Inflammatory macrophage (primary cell): ENCODE results near the gene RING1.

ENCODE experiments used
- DNase-seq, 2 donors: peaks; one replicate each; pipeline ENCODE4 v3.0.0-alpha.2; 2020 to 2022
- total RNA-seq, 18 experiments: gene quantifications; one replicate each; lab custom pipeline; 2026; ENCODE audit warnings: mixed read lengths in 6 of 18, inconsistent platforms in 2 of 18; lab: John Stamatoyannopoulos, UW

Gene RING1
- 12.9 to 47.1 (median 25.7) reads per million in 18 experiments for total RNA-seq

DNA sequence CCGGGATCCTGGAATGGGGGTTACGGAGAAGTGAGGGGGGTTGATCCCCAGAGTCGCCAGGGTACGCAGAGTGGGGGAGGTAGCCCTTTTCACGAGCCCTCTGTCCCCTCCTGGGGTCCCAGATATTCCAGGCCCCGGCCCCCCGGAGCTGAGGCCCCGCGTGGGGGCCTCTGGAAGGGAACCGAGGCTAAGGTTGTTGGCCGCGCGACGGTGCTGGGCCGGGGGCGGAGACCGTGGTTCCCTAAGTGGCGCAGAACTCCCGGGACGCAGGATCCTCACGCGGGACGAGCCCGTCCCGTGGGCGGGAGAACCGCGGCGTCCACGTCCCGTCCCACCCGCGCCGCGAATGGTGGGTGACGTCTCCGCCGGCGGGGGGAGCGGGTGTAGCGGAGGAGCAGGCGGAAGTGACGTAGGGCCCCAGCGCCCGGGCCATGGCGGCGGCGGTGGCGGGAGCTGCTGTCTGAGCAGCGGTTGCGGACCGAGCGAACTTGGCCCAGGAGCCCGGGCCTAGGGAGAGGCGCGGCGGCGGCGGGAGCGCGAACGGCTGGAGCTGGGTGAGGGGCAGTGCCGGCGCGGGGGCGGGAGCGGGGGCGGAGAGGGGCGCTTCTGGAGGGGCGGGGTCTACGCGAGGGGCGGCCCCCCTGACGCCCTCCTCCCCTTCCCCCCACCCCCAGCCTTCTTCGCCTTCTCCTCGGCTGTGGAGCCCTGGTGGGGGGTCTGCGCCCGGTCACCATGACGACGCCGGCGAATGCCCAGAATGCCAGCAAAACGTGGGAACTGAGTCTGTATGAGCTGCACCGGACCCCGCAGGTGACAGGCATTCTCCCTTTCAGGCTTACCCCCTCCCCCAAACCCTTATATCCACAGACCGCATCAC, at the start of gene RING1:
TSS of gene RING1 (plus strand) at position 410 of the 877 bp plus-strand sequence. CDS start at position 733, 323 bp downstream.
- peak; percentile 87 to 92 for DNase-seq

DNA sequence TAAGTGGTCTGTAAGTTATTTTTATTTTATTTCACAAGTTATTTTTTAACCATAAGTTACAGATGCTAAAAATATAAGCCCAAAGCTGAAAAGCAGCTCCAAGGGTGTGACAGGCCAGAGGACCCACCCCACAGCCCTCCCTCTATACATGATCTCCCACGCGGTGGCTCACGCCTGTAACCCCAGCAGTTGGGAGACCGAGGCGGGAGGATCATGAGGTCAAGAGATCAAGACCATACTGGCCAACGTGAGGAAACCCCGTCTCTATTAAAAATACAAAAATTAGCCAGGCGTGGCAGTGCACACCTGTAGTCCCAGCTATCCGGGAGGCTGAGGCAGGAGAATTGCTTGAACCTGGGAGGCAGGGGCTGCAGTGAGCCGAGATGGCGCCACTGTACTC, 48.2 kb upstream of the RING1 start:
- DNase-seq, result no peak

DNA sequence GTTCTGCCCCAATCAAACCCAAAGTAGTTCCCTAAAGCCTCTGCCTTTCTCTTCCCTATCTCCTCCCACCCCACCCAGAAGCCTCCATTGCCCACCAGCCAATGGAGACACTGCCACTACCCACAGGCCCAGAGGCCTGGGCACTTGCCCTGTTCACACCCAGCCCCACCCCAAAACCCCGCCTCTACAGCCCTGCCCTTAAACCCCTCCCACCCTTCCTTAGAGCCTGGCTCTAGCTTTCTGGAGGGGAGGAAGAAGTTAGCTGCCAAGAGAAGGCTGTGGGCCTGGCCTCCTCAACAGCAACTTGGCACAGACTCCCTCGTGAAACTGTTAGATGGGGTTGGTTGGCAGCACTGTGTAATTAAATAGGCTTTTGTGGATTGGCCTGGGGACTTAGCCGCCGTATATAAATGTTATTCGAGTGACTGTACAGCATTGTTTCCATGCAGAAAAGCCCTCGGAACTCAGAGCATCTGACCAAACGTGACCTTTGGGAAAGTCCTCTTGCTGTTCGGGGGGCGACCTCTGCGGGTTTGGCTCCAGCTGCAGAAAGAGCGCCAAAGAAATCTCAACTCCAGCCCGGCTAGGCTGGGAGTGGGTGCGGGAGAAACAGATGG, 47.5 kb upstream of the RING1 start:
- DNase-seq, result peak; percentile 59 to 79

DNA sequence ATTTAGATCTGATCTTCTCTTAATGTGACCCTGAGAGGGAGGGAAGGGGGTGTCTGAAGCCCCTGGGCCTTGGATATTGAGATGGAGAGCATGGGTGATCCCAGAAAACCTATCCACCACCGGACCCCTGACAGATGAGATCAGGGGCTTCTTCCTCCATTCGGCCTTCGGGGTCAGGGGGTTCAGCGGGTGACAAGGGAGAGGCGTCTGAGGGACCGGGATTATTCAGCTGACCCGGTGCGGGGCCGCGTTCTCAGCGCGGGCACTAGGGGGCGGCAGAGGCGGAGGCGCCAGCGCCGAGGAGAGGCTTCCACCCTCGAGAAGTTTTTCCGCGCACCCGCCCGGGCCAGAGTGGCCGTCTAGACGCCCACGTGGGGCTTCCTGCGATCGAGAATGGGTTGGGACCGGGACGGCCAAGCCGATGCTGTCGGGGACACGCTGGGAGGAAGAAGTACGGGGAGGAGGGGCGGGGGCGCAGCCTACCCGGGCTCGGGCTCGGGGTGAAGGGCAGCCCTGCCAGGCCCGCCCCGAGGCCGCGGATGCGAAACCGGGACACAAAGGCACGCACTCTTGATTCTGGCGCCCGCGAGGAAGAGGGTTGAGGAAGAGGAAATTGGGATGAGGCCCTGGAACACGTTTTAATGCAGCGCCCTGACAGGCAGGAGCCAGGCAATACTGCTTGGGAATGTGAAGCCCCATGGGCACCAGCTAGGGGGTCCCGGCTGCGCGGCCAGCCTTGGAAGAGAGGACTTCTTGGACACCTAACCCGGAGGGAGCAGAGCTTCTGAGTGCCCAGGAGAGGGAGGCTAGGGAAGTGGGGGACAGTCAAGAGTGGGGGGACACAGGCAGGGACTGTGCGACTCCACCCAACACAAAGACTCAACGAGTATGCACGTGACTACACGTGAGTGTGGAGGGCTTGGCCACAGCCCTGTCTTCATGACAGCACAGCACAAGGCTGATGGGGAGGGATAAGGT, 46.7 kb upstream of the RING1 start:
- DNase-seq, result peak; percentile 86 to 87

DNA sequence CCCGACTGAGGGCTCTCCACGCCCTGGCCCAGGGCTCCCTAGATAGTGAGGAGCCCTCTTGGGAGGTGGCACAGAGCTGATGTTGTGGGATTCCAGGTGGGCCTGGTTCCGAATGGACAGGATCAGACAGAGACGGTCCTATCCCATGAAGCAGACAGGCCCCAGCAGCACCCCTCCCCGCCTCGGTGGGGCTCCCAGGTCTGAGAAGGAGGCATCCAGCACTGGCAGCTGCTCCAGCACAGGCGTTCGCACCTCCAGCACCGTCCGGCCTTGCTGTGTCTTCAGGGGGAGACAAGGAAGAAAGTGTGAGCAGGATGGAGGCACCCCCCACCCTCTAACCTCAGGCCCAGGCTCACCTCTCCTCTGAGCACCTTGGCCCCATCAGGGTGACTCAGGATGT, 44.8 kb upstream of the RING1 start:
- no peak for DNase-seq

DNA sequence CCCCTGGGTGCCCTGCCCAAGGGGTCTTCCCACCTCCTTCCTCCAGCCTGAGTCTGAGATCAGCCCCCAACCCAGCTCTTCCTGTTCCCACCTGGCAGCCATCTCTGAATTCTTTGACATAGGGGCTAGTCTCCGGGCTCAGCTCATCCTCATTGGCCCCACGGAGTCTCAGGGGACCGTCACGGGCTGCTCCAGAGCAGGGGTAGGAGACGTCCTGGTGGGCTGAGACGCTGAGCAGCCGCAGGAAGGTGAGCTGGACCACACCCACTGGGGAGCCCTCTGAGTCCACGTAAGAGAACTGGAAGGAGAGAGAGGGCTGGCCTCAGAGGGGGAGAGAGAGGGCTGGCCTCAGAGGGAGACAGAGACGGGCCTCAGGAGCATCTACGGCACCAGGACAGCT, 44.1 kb upstream of the RING1 start:
- no peak for DNase-seq

DNA sequence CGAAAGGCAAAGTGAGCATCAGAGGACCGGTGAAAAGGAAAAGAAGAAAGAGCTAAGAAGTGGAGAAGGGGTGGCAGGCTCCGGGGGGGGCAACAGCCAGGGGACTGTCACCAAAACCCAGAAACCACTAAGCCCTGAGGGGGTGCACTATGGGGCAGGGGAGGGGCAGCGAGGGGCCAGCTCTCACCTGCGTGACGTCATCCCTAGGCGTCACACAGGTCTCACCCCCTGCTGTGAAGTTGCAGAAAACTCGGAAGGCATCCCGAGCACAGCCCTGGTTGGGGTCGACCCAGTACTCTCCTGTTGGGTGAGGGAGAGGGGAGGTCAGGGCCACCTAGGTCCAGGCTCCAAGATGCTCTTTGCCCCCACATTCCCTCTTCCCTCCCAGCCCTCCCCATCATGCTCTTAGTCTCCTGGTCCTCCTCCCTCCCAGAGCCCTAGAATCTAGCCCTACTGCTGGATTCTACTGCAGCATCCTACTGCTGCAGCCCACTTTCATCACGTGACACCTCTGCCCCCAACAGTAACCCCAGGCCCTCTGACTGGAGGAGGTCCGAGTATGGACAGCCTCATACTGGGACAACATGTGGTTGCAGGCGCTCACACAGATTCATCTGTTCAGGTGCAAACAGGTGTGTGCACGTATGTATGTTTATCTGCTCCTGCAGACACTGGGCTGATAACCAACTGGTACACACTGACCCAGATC, 43.5 kb upstream of the RING1 start:
- DNase-seq, result no peak

DNA sequence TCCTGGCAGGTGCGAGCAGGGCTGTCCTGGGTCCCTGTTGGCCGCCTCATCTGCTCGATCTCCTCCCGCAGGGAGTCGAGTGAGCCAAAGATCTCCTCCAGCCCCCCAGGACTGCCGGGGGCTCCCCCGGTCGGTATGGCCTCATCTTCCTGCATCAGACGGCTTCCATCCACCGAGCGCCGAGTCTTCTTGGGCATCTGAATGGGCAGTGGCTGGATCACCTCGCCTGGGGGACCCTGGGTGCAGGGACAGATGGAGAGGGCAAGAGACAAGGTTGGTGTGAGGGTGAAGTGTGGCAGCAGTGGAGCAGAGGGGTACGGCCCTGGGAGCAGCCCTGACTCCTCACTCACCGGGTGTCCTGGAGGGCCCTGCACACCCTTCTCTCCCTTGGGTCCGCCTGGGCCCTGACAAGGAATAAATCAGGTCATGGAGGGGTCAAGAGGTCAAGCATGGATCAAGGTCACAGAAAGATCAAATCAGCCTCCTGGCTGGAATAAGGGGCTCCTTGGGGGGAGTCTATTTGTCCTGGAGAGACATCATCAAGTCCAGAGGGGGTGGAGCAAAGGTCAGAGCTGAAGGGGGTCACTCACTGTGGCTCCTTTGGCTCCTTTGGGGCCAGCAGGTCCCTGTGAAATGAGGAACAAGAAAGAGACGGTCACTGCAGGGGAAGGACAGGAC, 42.6 kb upstream of the RING1 start:
- no peak for DNase-seq

DNA sequence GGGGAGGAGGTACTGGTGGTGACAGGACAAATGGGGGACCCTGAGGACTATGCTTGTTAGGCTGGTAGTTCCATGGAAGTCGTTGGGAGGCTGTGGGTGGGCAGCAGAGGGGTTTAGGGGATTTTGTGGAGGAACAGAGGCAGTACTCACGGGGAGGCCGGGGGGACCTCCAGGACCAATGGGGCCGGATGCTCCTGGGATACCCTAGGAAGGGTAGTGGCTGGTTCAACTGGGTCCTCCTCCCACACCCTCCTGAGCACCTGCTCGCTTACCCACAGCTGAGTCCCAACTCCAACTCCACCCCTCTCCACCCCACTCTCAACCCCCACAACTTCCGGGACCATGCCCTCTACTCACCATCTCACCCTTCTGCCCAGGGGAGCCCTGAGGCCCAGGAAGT, 41.9 kb upstream of the RING1 start:
- DNase-seq, result no peak

DNA sequence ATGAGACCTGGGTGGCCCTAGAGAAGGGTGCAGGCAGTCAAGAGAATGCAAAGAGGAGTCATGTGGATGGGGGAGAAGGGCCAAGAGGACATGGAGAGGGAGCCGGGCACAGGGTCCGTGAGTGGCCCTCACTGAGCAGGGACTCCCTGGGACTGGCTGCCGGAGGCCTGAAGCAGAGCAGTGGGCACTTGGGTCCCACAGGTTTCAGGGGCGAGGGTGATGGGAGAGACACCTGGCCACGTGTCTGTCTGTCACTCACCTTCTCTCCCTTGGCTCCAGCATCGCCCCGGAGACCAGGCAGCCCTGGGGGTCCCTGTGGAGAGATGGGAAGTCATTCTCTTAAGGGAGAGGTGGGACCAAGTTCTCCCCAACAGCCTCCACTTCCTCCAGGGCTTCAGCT, 41.5 kb upstream of the RING1 start:
- DNase-seq, result no peak

DNA sequence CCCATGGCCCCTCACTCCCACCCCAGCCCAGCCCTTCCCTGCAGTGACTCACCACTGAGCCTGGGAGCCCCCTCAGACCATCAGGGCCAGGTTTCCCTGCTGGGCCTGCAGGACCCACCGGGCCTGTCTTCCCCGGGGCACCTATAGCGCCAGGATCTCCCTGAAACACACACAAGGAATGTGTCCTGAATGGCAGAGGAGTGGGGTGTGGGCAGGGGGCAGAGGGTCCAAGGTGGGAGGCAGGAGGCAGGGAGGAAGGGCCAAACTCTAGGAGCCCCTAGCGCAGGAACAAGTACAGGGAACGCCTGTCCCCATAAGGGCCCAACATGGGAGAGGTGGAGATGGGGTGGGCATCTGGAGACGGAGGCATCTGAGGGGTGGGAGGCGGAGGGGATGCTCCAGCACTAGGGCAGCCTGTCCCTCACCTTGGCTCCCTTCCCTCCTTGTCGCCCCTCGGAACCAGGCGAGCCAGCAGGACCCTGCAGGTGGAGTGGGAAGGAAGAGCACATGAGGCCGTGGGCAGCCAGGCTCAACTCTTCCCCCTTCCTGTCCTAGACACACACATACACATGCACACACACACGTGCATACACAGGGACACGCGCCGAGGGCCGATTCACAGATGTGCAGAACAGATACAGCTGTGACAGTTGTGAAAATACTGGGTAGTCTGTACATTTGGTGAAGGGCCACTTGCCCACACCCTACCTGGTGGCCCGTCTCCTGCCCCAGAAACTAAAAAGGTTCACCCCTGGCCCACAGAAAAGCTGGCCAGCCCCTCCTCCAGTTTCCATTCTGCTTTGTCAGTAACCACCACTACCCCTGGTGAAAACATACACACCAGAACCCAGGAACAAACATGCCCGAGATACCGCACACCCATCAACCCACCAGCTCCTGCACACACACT, 40.7 kb upstream of the RING1 start:
- DNase-seq, result no peak

DNA sequence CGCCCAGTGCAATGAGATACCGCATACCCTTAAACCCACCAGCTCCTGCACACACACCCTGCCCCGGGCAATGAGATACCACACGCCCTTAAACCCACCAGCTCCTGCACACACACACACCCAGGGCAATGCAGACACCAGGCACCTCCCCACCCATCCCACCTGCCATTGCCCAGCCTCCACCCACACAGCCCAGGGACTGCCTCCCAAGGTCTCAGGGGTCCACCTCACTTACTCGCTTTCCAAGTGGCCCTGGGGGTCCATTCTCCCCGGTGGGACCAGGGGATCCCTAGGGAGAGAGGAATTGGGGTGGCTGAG, 40.1 kb upstream of the RING1 start:
- DNase-seq, result no peak

DNA sequence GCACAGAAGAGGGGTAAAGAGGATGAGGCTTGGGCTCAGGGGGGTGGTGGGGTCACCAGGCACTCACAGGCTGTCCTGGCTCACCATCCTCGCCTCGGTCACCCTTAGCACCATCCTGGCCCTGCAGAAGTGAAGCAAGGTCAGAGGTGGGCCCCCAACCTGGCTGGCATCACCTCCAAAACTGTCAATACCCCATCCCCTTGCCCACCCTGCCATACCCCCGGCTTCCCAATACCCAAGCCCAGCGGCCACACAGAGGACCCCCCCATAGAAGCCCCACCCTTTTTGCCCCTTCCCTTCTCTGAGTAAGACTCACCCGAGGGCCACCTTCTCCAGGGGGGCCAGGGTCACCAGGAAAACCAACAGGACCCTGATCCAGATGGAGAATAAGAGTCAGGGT, 39.7 kb upstream of the RING1 start:
- no peak for DNase-seq

DNA sequence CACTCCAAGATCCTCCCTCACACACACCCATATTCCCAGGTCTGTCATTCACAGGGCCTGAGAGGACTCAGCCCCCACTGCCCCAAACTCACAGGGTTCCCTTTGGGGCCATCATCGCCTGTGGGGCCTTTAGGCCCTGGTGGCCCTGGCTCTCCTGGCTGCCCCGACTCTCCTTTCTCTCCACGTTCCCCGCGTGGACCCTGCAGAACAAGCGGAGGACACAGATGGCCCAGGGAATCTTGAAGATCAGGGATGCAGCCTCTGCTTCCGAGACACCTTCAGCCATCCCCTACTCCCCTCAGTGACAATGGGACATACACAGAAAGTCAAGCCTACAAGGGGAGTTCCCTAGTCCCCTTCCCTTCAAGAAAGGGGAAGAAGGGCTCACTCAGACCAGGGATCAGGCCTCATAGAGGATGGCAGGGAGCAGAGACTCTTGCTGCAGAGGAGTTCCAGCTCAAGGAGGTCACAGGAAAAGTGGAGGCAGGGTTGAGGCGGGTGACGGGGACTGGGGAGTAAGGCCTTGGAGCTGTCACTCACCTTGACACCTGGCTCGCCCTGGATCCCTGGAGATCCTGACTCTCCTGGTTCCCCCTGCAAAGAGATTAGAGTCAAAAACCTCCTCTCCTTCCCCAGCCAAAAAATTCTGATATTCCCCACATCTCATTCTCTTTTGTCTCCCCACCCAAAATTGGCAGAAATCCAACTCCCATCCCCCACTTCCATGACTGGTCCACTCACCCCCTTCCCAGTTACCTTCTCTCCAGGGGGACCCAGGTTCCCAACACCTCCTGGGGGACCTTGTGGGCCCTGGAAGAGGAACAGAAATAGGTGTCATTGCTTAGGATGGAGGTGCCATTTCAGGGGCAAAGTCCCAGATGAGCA, 38.8 kb upstream of the RING1 start:
- peak; percentile 14 to 23 for DNase-seq

DNA sequence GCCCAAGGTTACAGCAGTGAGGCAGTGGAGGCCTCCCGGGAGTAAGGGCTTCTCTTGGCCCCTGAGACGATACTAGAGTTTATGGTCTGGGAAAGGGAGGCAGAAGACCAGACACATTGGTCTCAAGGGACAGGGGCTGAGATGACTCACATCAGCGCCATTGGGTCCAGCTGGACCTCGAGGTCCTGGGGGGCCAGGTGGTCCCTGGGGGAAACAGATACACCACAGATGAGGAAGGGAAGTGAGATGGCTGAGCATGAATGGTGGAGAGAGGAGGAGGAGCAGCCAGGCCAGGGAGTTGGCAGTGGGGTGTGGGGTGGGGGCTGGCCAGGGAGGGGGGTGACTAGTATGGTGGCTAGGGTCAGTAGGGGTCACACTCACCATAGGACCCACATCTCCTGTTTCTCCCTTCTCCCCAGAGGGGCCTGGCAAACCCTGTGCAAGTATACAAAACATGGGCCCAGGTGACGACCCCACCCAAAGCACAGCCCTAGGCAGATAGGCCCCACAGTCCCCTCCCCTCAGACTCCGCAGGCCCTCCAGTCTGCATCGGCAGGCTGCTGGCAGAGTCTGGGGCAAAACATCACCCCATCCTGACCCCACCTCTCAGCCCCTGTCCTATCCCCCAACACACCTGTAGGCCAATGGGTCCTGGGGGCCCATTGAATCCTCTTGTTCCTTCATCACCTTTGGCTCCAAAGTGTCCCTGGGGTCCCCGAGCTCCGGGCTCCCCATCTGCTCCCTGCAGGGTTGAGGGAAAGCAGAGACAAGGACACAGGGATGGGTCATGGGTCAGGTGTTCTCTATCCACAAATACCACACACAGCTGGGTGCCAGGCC, 37.9 kb upstream of the RING1 start:
- DNase-seq, result no peak

DNA sequence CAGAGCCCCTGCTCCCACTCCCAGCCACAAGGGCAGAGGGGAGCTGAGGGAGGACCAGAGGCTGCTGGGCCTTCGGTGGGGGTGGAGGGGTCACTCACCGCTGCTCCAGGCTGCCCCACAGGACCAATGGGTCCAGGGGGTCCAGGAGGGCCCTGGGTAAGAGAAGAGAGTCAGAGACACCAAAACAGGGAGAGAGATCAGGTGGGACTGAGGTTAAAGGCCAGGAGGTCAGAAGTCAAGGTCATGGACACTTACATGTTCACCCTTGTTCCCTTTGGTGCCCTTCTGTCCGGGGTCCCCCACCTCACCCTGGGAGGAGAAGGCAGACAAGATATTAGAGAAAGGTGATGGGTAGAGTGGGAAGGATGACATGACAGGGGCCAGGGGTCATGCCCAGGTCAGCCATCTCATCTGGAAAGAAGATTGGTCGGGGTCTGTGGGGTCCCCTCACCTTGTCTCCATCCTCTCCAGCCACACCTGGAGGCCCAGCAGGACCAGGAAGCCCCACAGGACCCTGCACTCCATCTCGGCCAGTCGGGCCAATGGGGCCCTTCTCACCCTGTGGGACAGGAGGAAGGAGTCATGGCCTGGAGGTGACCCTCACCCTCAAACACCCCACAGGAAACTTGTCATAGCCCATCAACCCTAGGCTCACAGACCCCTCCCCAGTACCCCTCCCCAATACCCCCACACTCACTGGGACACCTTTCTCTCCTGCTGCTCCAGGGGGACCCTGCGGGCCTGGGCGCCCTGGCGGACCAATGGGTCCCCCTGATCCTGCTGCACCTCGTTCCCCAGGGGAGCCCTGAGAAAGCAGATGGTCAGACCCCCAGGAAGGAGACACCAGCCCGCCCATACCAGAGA, 37.1 kb upstream of the RING1 start:
- no peak for DNase-seq

DNA sequence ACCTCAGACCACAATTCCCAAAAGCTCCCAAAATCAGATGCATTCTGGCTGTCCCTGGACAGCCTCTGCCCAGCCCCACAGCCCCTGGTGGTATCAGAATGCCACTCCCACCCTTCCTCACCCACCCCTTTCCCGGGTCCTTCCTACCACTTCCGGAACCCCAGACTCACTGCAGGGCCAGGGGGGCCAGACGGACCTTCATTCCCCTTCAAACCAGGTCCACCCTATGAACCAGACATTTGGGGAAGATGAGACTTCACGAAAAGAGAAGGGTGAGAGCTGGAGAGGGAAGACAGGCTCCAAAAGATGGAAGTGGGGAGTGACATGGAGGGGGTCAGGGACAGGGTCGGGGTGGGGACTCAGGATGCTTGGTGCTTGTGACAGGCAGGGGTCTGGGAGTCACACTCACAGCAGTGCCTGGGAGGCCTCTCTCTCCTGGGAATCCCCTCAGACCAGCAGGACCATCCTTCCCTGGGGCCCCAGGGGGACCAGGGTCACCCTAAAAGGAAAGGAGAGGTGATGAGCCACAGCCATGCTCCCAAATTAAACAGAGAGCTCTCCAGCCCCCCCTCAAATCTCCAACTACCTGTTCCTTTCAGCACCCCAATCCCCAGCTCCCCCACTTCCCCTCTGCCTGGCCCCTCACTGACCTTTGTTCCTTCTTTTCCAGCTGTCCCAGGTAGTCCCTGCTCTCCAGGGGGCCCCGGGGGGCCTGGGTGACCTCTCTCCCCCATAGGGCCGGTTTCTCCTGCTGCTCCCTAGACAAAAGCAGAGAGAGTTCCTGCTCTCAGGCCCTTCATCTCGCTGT, 36.2 kb upstream of the RING1 start:
- DNase-seq, result no peak
